Mononuclear cell (primary cell): ENCODE data around the gene C20orf173. TPM values are rescaled to one million over a fixed set of nuclear protein-coding genes. Genes with fewer than 3 reads are reported as not detected.

Source experiments
- total RNA-seq: library from RNA; depleted of rRNA; stranded (reverse); fragments of >200 nt; gene quantifications from one replicate; pipeline ENCODE4 v1.2.3, GENCODE V29; 2012

Gene C20orf173
- total RNA-seq, 1 donor = not detected

Other genes with a start within 250 kb of the C20orf173 start
- 33.9 TPM for gene EIF6, start 244.9 kb downstream of the C20orf173 start, total RNA-seq
- gene FAM83C, start 237.2 kb downstream of the C20orf173 start, total RNA-seq = not detected
- gene UQCC1, start 117.7 kb downstream of the C20orf173 start, total RNA-seq = 10.4 TPM
- not detected for gene GDF5, start 91.4 kb downstream of the C20orf173 start, total RNA-seq
- gene CEP250, start 74.1 kb downstream of the C20orf173 start, total RNA-seq = 10.7 TPM
- 217 TPM for gene ERGIC3, start 12.4 kb upstream of the C20orf173 start, total RNA-seq
- 5.9 TPM for gene SPAG4, start 86.2 kb upstream of the C20orf173 start, total RNA-seq
- gene CPNE1, start 135.2 kb upstream of the C20orf173 start, total RNA-seq = 74.5 TPM
- 55.7 TPM for gene RBM12, start 135.2 kb upstream of the C20orf173 start, total RNA-seq
- 7.1 TPM for gene NFS1, start 169.7 kb upstream of the C20orf173 start, total RNA-seq
- gene ROMO1, start 169.8 kb upstream of the C20orf173 start, total RNA-seq = 26.1 TPM
- 1,157 TPM for gene RBM39, start 212.6 kb upstream of the C20orf173 start, total RNA-seq
- 103 TPM for gene PHF20, start 242.4 kb upstream of the C20orf173 start, total RNA-seq